Loucy (cell line): ENCODE data around the gene MYPOP.
A peak's percentile ranks its signal among the peaks of the same experiment; 100 is the strongest.

ENCODE experiments used
- H2AFZ ChIP-seq: fragments of 200-600 bp; sonication (generic); 2 replicates; pipeline ENCODE4 v1.6.0; 2016; ENCODE audit warnings: antibody characterized with exemption, mild to moderate bottlenecking, low read length, moderate library complexity
- H3F3A ChIP-seq: fragments of 200-600 bp; 2 replicates; pipeline ENCODE4 v1.6.0; 2016; ENCODE audit warnings: antibody characterized with exemption, low read depth, mild to moderate bottlenecking
- H3K27me3 ChIP-seq: fragments of 200-600 bp; sonication (generic); 2 replicates; pipeline ENCODE4 v1.6.1; 2014; ENCODE audit warnings: low read length, mild to moderate bottlenecking; ENCODE audit not compliant: insufficient read depth, poor library complexity, severe bottlenecking
- H3K36me3 ChIP-seq: fragments of 200-600 bp; sonication (generic); 2 replicates; pipeline ENCODE4 v1.6.1; 2016; ENCODE audit warnings: low read length; ENCODE audit not compliant: insufficient read depth
- H3K4me1 ChIP-seq: fragments of 200-600 bp; sonication (generic); 2 replicates; pipeline ENCODE4 v1.5.1; 2014; ENCODE audit warnings: low read length, mild to moderate bottlenecking; ENCODE audit not compliant: insufficient read depth, poor library complexity, severe bottlenecking
- H3K4me2 ChIP-seq: fragments of 200-600 bp; sonication (generic); 2 replicates; pipeline ENCODE4 v1.6.0; 2014; ENCODE audit warnings: antibody characterized with exemption, low read length, low read depth, mild to moderate bottlenecking; ENCODE audit not compliant: poor library complexity, severe bottlenecking
- H3K4me3 ChIP-seq: fragments of 200-600 bp; sonication (generic); 2 replicates; pipeline ENCODE4 v1.5.1; 2014; ENCODE audit warnings: low read length, mild to moderate bottlenecking, mixed read lengths; ENCODE audit not compliant: poor library complexity, severe bottlenecking
- H3K79me2 ChIP-seq: fragments of 200-600 bp; sonication (generic); 2 replicates; pipeline ENCODE4 v1.6.1; 2014; ENCODE audit warnings: low read length; ENCODE audit not compliant: insufficient read depth
- H3K9ac ChIP-seq: fragments of 200-600 bp; sonication (generic); 2 replicates; pipeline ENCODE4 v1.6.0; 2014; ENCODE audit warnings: mild to moderate bottlenecking, low read depth, low read length, moderate library complexity; ENCODE audit not compliant: poor library complexity, severe bottlenecking
- H3K9me2 ChIP-seq: fragments of 200-600 bp; sonication (generic); replicated peaks from 2 replicates; pipeline ENCODE4 v1.6.1; 2016; ENCODE audit warnings: low read depth, low read length, mixed read lengths
- H3K9me3 ChIP-seq: fragments of 200-600 bp; sonication (generic); 2 replicates; pipeline ENCODE4 v1.6.1; 2014; ENCODE audit warnings: mild to moderate bottlenecking, antibody characterized with exemption, low read length, low read depth; ENCODE audit not compliant: insufficient read depth
- H4K20me1 ChIP-seq: fragments of 200-600 bp; sonication (generic); 2 replicates; pipeline ENCODE4 v1.6.0; 2014; ENCODE audit warnings: antibody characterized with exemption, low read length, mild to moderate bottlenecking; ENCODE audit not compliant: insufficient read depth, poor library complexity, severe bottlenecking
- EZH2phosphoT487 ChIP-seq: fragments of 200-600 bp; IDR thresholded peaks from 2 replicates; pipeline ENCODE4 v1.6.1; 2018; ENCODE audit warnings: antibody characterized with exemption, mild to moderate bottlenecking, moderate library complexity, borderline replicate concordance
- TF ChIP-seq, protein P1 (sequence below): fragments of 200-600 bp; sonication (generic); conservative IDR thresholded peaks from 2 replicates; pipeline ENCODE4 v1.5.1; 2014; ENCODE audit warnings: mild to moderate bottlenecking, antibody characterized with exemption, low read length

Gene MYPOP

DNA sequence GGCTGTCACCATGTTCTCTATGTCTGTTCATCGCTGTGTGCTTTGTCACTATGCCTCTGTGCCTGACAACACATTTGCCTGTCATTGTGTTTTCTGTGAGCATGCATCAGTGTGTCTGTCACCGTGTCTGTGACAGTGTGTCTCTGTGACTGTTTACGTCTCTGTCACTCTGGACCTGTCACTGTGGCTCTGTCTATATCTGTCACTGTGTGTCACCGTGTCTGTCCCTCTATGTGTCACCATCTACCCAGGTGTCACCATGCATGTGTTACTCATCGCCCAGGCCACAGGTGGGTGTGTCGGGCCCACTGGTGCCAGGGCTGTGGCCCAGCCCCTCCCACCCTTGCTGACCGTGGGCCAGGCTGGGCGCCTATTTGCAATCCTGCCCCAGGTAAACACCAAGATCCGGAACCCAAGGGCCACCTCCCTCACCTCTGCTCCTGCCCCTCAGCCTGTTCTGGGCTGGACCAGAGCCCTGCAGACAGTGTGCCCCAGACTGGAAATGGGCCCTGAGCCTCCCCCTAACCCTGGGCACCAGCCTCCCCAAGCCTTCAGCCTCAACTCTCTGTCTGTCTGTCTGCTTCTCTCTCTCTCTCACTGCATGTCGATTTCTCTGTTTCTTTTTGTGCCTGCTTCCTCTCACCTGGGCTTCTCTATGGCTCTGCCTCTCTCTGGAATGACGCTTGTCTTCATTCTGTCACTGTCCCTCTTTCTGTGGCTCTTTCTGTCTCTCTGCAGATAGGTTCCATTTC, 24.2 kb downstream of the MYPOP start:
- Histone ChIP-seq H3K9me3 (no peaks in the 10 kb centered on the region), H4K20me1 (peaks cover 8% of the 10 kb centered on the region), H3K79me2 (peaks cover 6% of the 10 kb centered on the region; the same call in 1 of the 2 replicates), H3K4me2 (no peak overlapping the region), H3K9ac (no peak overlapping the region), H3K36me3 (no peaks in the 10 kb centered on the region), H2AFZ (no peak overlapping the region), H3F3A (no peaks in the 10 kb centered on the region), H3K27me3 (no peaks in the 10 kb centered on the region), H3K9me2 (no peaks in the 10 kb centered on the region), H3K4me3 (no peak overlapping the region), H3K4me1 (peaks cover 30% of the 10 kb centered on the region)
- TF ChIP-seq, protein P1, sequence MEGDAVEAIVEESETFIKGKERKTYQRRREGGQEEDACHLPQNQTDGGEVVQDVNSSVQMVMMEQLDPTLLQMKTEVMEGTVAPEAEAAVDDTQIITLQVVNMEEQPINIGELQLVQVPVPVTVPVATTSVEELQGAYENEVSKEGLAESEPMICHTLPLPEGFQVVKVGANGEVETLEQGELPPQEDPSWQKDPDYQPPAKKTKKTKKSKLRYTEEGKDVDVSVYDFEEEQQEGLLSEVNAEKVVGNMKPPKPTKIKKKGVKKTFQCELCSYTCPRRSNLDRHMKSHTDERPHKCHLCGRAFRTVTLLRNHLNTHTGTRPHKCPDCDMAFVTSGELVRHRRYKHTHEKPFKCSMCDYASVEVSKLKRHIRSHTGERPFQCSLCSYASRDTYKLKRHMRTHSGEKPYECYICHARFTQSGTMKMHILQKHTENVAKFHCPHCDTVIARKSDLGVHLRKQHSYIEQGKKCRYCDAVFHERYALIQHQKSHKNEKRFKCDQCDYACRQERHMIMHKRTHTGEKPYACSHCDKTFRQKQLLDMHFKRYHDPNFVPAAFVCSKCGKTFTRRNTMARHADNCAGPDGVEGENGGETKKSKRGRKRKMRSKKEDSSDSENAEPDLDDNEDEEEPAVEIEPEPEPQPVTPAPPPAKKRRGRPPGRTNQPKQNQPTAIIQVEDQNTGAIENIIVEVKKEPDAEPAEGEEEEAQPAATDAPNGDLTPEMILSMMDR = no peak
- TF ChIP-seq EZH2phosphoT487 = no peak

DNA sequence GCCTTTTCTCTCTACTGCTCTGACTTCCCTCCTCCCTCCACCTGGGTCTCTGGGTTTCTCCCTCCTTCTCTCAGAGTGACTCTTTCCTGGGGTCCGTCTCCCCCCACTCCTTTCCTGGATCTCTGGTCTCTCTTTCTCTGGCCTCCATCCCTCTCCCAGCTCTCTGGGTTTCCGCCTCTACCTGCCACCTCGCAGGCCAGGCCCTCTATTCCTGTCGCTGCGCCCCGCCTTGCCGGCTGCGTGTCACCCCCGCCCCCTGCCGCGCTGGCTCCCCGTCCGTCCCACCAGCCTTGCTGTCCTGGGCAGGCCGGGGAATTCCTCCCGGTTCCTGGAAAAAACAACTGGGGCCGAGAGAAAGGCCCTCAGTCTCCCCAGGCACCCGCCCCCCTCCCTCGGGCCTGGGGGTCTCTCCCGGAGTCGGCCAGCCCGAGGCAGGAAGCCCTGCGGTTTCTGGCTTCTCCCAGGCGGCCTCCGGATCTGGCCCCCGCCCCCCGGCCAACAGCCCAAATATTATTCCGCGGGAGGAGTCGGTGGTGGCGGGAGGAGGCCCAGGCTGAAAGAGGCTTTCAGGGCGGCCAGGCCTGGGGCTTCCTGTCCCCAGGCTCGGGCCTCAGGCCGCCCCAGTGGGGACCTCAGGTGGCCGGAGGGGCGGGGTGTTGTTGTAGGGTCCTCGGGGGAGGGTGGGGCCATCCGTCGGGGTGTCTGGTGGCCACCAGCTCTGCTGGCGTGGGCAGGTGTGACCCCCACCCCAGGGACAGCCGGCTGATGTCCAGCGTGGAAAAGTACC, 25.8 kb downstream of the MYPOP start:
- Histone ChIP-seq H3K27me3 (no peaks in the 10 kb centered on the region), H3K36me3 (no peaks in the 10 kb centered on the region), H3K9ac (peak overlapping the region; percentile 64), H3F3A (no peaks in the 10 kb centered on the region), H3K4me1 (peaks cover 20% of the 10 kb centered on the region), H4K20me1 (no peaks in the 10 kb centered on the region), H3K4me2 (peak overlapping the region; percentile 64), H3K9me2 (no peaks in the 10 kb centered on the region), H3K79me2 (no peaks in the 10 kb centered on the region), H3K9me3 (no peaks in the 10 kb centered on the region), H2AFZ (peak overlapping the region; percentile 69), H3K4me3 (peak overlapping the region; percentile 60)
- TF ChIP-seq, protein P1 = no peak
- TF ChIP-seq EZH2phosphoT487 = no peak

DNA sequence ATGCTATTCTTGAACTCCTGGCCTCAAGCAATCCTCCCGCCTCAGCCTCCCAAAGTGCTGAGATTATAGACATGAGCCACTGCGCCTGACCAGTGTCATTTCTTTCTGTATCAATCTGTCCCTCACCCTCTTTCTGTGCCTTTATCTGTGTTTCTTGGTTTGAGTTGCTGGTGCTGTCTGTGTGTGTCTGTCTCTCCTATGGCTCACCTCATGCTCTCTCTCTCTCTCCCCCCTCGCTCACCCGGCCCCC, 26.3 kb downstream of the MYPOP start:
- no peaks in the 10 kb centered on the region for H3F3A ChIP-seq
- H3K9ac ChIP-seq = peak overlapping the region; percentile 64
- peak overlapping the region; percentile 60 for H3K4me3 ChIP-seq
- H3K9me2 ChIP-seq = no peaks in the 10 kb centered on the region
- H3K27me3 ChIP-seq = no peaks in the 10 kb centered on the region
- no peaks in the 10 kb centered on the region for H3K36me3 ChIP-seq
- TF ChIP-seq, protein P1 = no peak
- TF ChIP-seq EZH2phosphoT487 = no peak
- H2AFZ ChIP-seq = peak overlapping the region; percentile 69
- H4K20me1 ChIP-seq = no peaks in the 10 kb centered on the region
- peaks cover 20% of the 10 kb centered on the region for H3K4me1 ChIP-seq
- H3K9me3 ChIP-seq = no peaks in the 10 kb centered on the region
- H3K79me2 ChIP-seq = no peaks in the 10 kb centered on the region
- peak overlapping the region; percentile 64 for H3K4me2 ChIP-seq
